ENCODE data around the gene CIB1. TPM values are rescaled to one million over a fixed set of nuclear protein-coding genes. Genes with fewer than 3 reads are reported as not detected.

The CIB1 gene
- total RNA-seq, 4 donors from 2014 or later = 27.5 to 48.1 (median 37.8) TPM

DNA sequence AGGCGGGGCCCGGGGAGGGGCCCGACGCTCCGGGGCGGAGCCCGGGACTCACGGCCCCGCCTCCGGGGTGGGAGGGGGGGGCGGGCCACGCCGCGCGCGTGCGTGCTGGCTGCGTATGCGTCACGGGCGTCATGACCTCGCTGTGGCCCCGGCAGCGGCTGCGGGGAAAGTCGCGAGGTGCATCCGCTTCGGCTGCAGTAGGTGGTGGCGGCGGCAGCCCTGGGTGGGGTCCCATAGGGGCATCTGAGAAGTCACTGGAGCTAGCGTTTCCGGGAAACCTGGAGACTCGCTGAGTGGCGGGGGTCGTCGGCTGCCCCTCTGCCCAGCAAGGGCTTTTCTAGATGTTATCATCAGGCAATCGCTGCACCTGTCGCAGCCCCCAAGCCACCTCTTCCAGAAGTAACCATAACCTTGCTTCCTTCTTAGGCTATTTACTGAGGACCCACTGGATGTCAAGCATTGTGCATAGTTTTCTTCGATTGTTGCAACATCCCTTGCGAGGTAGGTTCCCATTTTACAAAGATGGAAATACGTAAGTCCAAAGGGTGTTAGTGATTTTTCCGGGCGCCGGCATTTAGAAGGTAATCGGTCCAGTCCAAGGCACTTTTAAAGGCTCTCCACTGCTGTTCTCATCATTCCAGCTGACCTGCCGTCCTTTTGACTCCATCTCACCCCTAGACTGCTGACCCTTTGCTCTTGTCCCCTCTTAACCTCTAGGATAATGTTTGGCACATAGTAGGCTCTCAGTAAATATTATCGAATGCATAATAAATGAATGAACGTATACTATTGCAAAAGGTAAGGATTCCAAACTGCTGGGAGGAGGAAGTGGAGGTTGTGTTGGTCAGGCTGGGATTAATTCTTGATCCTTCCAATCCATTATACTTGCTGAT, 601 bp upstream of the CIB1 start, which contains the start of gene GDPGP1:
TSS of gene GDPGP1 (plus strand) at position 114 of the 893 bp plus-strand sequence. CDS start 6,700 bp downstream, outside the sequence.
- H3K4me1 ChIP-seq = peaks cover 0 to 41% (median 27%) of the 10 kb centered on the region in 4 donors
- 7 to 14% methylated on average over 18 to 39 of the region's 49 CpGs for WGBS, 2 donors
- no peak for DNase-seq (ENCODE audit: low spot score in 2 of 2)
- H3K27me3 ChIP-seq = no peaks in the 10 kb centered on the region
- peak in 1 of 2 donors; percentile 75 for TF ChIP-seq EP300 (IDR thresholded peaks at IDR 0.05)
- TF ChIP-seq, protein P1, sequence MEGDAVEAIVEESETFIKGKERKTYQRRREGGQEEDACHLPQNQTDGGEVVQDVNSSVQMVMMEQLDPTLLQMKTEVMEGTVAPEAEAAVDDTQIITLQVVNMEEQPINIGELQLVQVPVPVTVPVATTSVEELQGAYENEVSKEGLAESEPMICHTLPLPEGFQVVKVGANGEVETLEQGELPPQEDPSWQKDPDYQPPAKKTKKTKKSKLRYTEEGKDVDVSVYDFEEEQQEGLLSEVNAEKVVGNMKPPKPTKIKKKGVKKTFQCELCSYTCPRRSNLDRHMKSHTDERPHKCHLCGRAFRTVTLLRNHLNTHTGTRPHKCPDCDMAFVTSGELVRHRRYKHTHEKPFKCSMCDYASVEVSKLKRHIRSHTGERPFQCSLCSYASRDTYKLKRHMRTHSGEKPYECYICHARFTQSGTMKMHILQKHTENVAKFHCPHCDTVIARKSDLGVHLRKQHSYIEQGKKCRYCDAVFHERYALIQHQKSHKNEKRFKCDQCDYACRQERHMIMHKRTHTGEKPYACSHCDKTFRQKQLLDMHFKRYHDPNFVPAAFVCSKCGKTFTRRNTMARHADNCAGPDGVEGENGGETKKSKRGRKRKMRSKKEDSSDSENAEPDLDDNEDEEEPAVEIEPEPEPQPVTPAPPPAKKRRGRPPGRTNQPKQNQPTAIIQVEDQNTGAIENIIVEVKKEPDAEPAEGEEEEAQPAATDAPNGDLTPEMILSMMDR (IDR thresholded peaks at IDR 0.05) = no peak
- peak in 1 of 2 donors; percentile 35 for TF ChIP-seq POLR2A (IDR thresholded peaks at IDR 0.05)
- H3K9me3 ChIP-seq = no peaks in the 10 kb centered on the region
- peak within 1 kb of the TSS; percentile 70 to 96 (median 92) for H3K27ac ChIP-seq
- peaks cover 0 to 57% (median 3%) of the 10 kb centered on the region in 3 donors for H3K36me3 ChIP-seq
- H3K4me3 ChIP-seq = peak within 1 kb of the TSS; percentile 54 to 87 (median 80)

DNA sequence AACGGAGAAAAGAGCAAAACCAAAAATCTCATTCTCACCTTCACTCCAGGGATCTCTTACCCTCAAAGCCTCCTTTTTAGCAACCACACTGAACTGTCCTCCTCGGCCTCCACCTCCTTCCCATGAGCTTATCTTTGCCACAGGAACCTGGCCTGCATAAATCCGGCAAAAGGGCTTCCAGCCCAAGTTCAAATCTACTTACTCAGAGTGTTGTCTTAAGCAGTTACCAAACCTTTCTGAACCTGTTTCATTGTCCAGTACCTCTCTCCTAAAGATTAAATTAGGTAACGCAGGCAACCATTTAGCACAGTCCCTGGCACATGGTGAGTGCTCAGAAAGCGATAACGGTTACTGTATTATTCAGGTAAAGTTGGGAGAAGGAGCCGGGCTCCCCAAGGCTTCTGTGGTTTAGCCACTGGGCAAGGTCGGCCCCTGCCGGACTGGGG, 777 bp downstream of the CIB1 start:
- peak overlapping the region; percentile 54 to 87 (median 80) for H3K4me3 ChIP-seq
- DNase-seq (ENCODE audit: low spot score in 2 of 2) = no peak
- peaks cover 0 to 61% (median 3%) of the 10 kb centered on the region in 3 donors for H3K36me3 ChIP-seq
- peak overlapping the region; percentile 52 to 96 (median 92) for H3K27ac ChIP-seq
- whole genome bisulfite sequencing, 2 donors = 11 to 15% methylated on average over 9 of the region's 9 CpGs
- no peaks in the 10 kb centered on the region for H3K27me3 ChIP-seq
- H3K9me3 ChIP-seq = no peaks in the 10 kb centered on the region
- TF ChIP-seq, protein P1 (IDR thresholded peaks at IDR 0.05) = peak in 2 of 5 experiments; percentile 42 to 71
- TF ChIP-seq POLR2A (IDR thresholded peaks at IDR 0.05) = no peak
- H3K4me1 ChIP-seq = peaks cover 0 to 41% (median 27%) of the 10 kb centered on the region in 4 donors

DNA sequence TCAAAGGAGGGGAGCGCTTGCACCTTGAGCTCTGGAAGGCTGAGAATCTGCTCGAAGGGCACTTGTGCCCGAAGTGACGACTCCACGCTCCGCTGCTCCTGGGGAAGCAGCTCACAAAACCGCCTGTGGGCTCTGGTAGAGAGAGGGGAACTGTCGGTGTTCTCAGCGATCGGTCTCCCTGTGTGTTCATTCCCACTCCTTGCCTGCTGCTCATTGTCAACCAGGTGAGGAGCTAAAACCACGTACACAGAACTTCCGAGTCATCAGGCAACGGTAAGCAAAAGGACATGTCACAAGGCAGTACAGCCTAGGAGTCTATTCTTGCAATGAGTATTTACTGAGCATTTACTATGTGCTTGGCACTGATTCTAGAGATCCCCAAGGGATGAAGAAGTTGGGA, 1.5 kb downstream of the CIB1 start:
- no peak for DNase-seq (ENCODE audit: low spot score in 2 of 2)
- TF ChIP-seq POLR2A (IDR thresholded peaks at IDR 0.05) = no peak
- TF ChIP-seq EP300 (IDR thresholded peaks at IDR 0.05) = no peak
- TF ChIP-seq, protein P1 (IDR thresholded peaks at IDR 0.05) = no peak
- H3K27me3 ChIP-seq = no peaks in the 10 kb centered on the region
- peaks cover 0 to 61% (median 3%) of the 10 kb centered on the region in 3 donors for H3K36me3 ChIP-seq
- 82 to 88% methylated on average over 13 of the region's 13 CpGs for WGBS, 2 donors
- H3K27ac ChIP-seq = peak overlapping the region in 2 of 4 donors; percentile 75 to 96
- peak overlapping the region in 2 of 4 donors; percentile 78 to 83 for H3K4me3 ChIP-seq
- H3K9me3 ChIP-seq = no peaks in the 10 kb centered on the region
- H3K4me1 ChIP-seq = peaks cover 0 to 41% (median 27%) of the 10 kb centered on the region in 4 donors

DNA sequence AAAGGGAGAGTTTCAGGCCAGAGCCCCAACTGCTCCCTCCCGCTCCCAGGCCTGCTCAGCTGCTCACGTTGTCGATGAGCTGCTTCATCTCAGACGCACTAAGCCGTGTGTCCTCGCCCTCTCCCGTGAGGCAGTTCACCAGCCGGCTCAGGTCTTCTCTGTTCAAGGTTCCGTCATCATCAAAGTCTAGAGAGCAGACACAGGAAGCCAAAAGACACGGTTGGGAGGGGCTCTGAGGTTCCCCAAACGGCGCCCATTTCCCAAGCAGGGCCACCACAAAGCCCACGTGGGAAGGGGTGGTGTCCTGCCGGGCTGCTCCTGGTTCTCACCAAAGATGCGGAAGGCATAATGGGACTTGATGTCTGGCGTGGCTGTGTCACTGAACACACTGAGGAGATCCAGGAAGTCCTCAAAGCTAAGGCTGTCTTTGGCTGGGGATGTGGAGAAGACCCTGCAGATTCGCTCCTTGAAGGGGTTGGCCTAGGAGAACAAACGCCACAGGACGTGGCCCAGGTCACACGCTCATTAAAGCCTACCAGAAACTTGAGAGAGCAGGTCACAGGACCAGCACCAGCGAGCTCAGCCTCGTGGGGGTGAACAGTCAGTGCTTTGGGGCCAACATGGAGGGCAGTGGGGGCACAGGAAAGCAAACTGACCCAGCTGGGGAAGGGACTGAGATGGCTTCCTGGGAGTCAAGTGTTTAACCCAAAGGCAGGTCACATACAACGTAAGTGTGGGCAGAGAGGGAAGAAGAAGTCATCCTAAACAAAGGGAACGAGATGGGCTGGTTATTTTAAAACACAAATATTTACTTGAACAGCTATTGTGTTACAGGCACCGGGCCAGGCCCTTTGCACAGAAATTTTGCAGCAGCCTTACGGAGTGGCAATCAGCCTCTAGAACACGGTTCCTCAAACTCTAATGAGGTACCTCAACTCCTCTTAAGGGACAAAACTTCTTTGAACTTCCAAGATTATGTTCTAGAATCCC, 2.4 kb downstream of the CIB1 start:
- H3K27me3 ChIP-seq = no peaks in the 10 kb centered on the region
- TF ChIP-seq POLR2A (IDR thresholded peaks at IDR 0.05) (no peak), EP300 (IDR thresholded peaks at IDR 0.05) (no peak)
- TF ChIP-seq, protein P1 (IDR thresholded peaks at IDR 0.05) = no peak
- H3K4me3 ChIP-seq = no peak overlapping the region
- 67 to 70% methylated on average over 27 of the region's 27 CpGs for WGBS, 2 donors
- peaks cover 0 to 61% (median 5%) of the 10 kb centered on the region in 3 donors for H3K36me3 ChIP-seq
- H3K9me3 ChIP-seq = no peaks in the 10 kb centered on the region
- no peak for DNase-seq (ENCODE audit: low spot score in 2 of 2)
- peaks cover 0 to 41% (median 27%) of the 10 kb centered on the region in 4 donors for H3K4me1 ChIP-seq
- peak overlapping the region in 3 of 4 donors; percentile 54 to 96 (median 75) for H3K27ac ChIP-seq
